ENCODE data around the gene PHACTR1.

Gene PHACTR1

DNA sequence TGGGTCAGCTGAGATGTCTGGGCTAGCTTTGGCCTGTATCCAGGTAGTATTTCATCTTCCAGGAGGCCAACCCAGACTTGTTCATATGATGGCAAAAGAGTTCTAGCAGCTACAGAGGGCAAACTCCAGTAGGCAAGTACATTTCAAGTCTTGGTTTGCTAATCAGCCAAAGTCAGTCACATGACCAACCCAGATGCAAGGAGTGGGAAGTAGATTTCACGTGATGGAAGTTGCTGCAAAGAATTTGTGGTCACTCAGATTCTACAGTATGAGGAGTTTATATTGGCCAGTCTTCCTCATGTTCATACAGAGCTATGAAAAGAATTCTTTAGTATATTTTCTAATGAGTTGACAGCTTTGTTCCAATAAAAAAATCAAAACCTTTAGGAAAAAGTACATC, 101.8 kb downstream of the PHACTR1 start:
- Histone ChIP-seq H3K27me3 (no peaks in the 10 kb centered on the region), H3K4me1 (ENCODE audit: control insufficient read depth in 1 of 2, insufficient read depth in 1 of 2, low read depth in 1 of 2, low read length in 1 of 2) (no peaks in the 10 kb centered on the region), H3K4me3 (ENCODE audit: low read depth in 1 of 2, low read length in 1 of 2) (no peak overlapping the region), H3K27ac (no peak overlapping the region), H3K9me3 (no peaks in the 10 kb centered on the region), H3K36me3 (no peaks in the 10 kb centered on the region)
- TF ChIP-seq, protein P1, sequence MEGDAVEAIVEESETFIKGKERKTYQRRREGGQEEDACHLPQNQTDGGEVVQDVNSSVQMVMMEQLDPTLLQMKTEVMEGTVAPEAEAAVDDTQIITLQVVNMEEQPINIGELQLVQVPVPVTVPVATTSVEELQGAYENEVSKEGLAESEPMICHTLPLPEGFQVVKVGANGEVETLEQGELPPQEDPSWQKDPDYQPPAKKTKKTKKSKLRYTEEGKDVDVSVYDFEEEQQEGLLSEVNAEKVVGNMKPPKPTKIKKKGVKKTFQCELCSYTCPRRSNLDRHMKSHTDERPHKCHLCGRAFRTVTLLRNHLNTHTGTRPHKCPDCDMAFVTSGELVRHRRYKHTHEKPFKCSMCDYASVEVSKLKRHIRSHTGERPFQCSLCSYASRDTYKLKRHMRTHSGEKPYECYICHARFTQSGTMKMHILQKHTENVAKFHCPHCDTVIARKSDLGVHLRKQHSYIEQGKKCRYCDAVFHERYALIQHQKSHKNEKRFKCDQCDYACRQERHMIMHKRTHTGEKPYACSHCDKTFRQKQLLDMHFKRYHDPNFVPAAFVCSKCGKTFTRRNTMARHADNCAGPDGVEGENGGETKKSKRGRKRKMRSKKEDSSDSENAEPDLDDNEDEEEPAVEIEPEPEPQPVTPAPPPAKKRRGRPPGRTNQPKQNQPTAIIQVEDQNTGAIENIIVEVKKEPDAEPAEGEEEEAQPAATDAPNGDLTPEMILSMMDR (IDR thresholded peaks at IDR 0.05), result no peak

DNA sequence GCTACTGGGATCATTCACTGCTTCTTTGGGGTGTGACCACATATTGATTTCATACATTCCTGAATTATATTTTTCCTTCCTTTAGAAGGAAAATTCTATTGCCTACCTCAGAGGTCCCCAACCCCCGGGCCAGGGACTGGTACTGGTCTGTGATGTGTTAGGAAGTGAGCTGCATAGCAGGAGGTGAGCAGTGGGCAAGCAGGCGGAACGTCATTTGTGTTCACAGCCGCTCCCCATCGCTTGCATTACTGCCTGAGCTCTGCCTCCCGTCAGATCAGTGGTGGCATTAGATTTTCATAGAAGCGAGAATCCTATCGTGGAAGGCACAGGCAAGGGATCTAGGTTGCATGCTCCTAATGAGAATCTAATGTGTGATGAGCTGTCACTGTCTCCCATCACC, 107.3 kb downstream of the PHACTR1 start:
- Histone ChIP-seq H3K27me3 (no peaks in the 10 kb centered on the region), H3K9me3 (no peaks in the 10 kb centered on the region), H3K36me3 (no peaks in the 10 kb centered on the region), H3K4me1 (ENCODE audit: control insufficient read depth in 1 of 2, insufficient read depth in 1 of 2, low read depth in 1 of 2, low read length in 1 of 2) (no peaks in the 10 kb centered on the region), H3K27ac (no peak overlapping the region), H3K4me3 (ENCODE audit: low read depth in 1 of 2, low read length in 1 of 2) (no peak overlapping the region)
- TF ChIP-seq, protein P1 (IDR thresholded peaks at IDR 0.05), result no peak

DNA sequence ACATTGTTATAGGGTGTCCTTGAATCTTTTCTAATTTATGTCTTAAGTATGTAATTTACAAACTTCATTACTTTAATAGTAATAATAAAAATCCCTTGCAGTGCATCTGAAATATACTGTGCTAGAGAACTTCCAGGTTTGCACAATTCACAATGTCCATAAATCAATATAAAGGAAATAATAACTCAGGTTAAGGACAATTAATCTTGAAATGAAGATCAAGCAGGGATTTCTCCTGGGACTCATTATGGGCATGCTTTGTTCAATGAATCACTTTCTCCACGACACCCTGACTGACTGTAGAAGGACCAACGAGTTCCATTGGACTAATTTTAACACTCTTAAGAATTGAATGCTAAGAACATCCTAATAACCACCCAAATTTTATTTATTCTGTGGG, 110.0 kb downstream of the PHACTR1 start:
- Histone ChIP-seq H3K27me3 (no peaks in the 10 kb centered on the region), H3K9me3 (no peaks in the 10 kb centered on the region), H3K27ac (no peak overlapping the region), H3K4me3 (ENCODE audit: low read depth in 1 of 2, low read length in 1 of 2) (no peak overlapping the region), H3K4me1 (ENCODE audit: control insufficient read depth in 1 of 2, insufficient read depth in 1 of 2, low read depth in 1 of 2, low read length in 1 of 2) (no peaks in the 10 kb centered on the region), H3K36me3 (no peaks in the 10 kb centered on the region)
- TF ChIP-seq, protein P1 (IDR thresholded peaks at IDR 0.05), result no peak

DNA sequence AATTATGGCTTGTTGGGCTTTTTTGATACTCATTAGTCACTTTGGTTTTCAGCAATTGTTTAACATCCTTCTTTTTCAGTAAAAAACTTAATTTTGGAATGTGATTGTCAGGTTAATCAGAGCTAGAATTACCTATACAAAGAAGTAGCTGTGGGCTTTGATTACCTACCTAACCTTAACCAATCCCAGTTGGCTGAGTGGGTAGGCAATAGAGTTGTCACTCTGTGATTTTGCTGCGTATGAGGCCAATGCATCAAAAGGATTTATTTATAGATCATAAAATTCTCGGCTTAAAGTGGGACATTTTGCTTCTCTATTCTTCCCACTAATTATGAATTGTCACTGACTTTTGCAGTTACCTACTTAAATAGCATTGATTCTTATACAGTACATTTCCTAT, 111.4 kb downstream of the PHACTR1 start:
- H3K36me3 ChIP-seq, result no peaks in the 10 kb centered on the region
- no peaks in the 10 kb centered on the region for H3K27me3 ChIP-seq
- H3K9me3 ChIP-seq, result no peaks in the 10 kb centered on the region
- TF ChIP-seq, protein P1 (IDR thresholded peaks at IDR 0.05), result no peak
- H3K4me3 ChIP-seq (ENCODE audit: low read depth in 1 of 2, low read length in 1 of 2), result no peak overlapping the region
- no peaks in the 10 kb centered on the region for H3K4me1 ChIP-seq (ENCODE audit: control insufficient read depth in 1 of 2, insufficient read depth in 1 of 2, low read depth in 1 of 2, low read length in 1 of 2)
- H3K27ac ChIP-seq, result no peak overlapping the region

DNA sequence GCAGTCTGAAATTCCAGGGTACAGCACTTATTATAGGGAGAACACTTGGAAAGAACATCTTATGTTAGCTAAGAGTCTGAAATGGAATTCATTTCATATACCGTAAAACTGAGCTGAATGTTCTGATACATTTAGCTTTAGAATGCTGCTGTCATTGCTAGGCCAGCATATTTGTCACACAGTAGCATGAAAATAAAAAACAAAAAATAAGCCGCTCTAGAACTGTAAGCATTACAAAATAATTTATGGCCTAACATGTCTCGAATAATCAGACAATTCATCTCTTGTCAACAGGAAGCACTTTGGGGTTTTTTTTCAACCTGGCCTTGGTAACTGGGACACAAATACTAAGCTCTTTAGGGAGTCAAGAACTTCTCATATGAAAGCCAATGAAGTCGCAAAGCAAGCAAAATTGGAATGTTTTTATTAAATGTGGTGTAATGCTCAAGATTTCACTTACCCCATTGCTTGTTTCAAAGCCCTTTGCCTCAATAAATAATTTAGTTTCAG, 115.7 kb downstream of the PHACTR1 start:
- H3K4me3 ChIP-seq (ENCODE audit: low read depth in 1 of 2, low read length in 1 of 2), result no peak overlapping the region
- TF ChIP-seq, protein P1 (IDR thresholded peaks at IDR 0.05), result no peak
- no peaks in the 10 kb centered on the region for H3K9me3 ChIP-seq
- H3K27me3 ChIP-seq, result no peaks in the 10 kb centered on the region
- no peaks in the 10 kb centered on the region for H3K36me3 ChIP-seq
- H3K27ac ChIP-seq, result no peak overlapping the region
- no peaks in the 10 kb centered on the region for H3K4me1 ChIP-seq (ENCODE audit: control insufficient read depth in 1 of 2, insufficient read depth in 1 of 2, low read depth in 1 of 2, low read length in 1 of 2)

DNA sequence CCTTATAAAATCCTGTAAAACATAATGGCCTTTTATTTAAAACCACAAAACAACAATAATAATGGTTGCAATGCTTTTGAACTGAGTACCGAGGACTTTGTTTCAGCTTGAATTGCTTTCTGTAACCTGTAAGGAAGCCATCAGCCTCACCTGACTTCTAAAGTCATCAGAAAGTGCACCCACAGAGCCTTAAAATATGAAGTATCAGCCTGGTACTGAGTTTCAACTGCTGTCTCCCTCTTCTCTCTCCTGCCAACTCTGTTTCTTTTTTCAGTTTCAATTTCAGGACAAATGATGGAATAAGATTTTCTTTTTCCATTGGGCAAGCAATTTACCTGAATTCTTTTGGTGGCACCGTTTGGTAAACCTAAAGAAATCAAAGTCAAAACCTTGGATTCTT, 119.4 kb downstream of the PHACTR1 start:
- Histone ChIP-seq H3K9me3 (peaks cover 7% of the 10 kb centered on the region), H3K4me1 (ENCODE audit: control insufficient read depth in 1 of 2, insufficient read depth in 1 of 2, low read depth in 1 of 2, low read length in 1 of 2) (no peaks in the 10 kb centered on the region)

More for the DNA sequence above, 119.4 kb downstream of the PHACTR1 start:
- no peaks in the 10 kb centered on the region for H3K27me3 ChIP-seq
- H3K27ac ChIP-seq, result no peak overlapping the region
- no peaks in the 10 kb centered on the region for H3K36me3 ChIP-seq
- no peak overlapping the region for H3K4me3 ChIP-seq (ENCODE audit: low read depth in 1 of 2, low read length in 1 of 2)
- TF ChIP-seq, protein P1 (IDR thresholded peaks at IDR 0.05), result no peak
